NCI-H128 (cell line): ENCODE data around the gene ADPRS.

ENCODE experiments used
- DNase-seq: peaks from one replicate; lab custom pipeline; 2025; ENCODE audit not compliant: unreplicated experiment; lab: John Stamatoyannopoulos, UW

The ADPRS gene

DNA sequence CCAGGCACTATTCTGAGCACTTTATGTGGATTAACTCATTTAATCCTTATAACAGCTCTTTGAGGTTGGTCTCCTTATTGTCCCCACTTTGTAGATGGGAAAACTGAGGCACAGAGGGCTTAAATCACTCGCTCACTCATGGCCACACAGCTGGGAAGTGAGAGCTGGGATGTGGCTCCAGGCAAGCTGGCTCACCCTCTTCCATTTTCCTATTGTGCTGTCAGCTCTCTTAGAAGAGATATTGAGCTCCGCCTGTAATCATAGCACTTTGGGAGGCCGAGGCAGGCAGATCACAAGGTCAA is 40.2 kb downstream of the ADPRS start:
- DNase-seq, result no peak

DNA sequence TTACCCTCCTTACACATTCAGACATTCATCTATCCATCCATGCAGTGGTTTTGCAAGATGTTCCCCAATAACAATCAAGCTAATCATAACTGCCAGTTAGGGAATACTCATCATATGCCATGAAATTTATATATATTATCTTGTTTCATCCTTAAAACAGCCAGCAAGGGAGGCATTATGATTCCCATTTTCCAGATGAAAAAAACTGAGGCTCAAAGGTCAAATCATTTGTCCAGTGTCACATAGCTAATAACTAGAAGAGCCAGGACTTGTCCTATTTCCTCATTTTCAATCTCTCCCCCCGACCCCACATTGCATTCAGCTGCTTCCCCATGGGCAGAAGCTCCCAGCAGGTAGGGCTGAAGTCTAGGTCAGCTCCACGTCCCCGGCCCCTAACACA is 43.3 kb downstream of the ADPRS start:
- DNase-seq, result no peak

- DNase-seq, result no peak
Observed at GRCh38 chr1:36133484-36133883, 44.8 kb downstream of the ADPRS start.

DNA sequence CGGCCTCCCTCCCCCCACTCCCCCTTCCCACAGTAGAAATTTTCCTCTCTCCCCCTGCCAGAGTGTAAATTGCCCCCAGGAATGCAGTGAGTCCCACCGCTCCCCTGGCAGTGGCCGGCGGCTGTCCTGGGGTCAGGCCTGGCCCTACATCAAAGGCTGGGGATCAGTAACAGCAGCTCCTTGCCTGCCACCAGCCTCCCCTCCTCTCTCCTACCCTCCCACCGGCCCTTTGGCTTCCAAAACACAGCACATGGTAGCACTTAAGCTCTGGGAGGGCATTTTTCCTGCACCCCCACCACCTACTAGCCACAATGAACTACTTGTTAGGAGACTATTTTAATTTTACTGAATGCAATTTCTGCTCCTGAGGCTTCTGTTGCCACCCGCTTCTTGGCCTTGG is 45.3 kb downstream of the ADPRS start:
- no peak for DNase-seq

DNA sequence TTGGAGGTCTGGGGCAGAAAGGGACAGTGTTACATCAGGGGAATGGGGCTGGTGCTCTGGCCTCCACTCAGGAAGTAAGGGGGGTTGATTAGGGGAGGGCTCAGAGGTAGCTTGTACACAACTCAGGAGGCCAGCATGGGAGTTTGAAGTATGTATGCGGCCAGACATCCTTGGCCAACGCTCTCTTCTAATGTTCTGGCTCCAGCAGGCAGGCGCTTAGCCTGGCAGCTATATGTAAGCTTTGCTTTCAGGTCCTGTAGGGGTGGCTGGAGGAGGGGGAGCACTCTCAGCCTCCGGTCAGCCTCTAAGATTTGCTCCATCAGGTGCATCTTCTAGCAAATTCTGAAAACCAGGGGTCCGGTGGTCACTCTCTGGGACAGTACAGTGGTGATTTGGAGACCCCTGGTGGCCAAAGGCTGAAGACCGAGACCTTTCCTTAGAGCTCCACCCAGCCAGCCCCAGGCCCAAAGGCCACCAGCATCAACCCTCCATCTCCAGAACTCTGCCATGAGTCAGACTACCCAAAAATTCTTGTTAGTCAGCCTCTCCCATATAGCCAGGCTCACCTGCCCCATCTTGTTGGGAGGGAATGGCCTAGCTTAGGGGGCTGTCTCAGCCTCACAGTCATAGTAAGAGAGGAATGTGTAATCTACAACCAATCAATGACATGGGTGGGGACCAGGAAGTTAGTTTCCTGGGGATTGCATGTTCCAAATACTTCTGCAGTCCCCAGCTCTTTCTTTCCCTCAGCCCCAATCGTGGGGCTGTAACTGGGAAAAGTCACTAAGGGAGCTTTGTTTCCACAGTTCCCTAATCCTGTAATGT is 46.0 kb downstream of the ADPRS start:
- DNase-seq, result peak; percentile 28

GRCh38 chr1:36135330-36135667 is 46.6 kb downstream of the ADPRS start:
- DNase-seq, result no peak

DNA sequence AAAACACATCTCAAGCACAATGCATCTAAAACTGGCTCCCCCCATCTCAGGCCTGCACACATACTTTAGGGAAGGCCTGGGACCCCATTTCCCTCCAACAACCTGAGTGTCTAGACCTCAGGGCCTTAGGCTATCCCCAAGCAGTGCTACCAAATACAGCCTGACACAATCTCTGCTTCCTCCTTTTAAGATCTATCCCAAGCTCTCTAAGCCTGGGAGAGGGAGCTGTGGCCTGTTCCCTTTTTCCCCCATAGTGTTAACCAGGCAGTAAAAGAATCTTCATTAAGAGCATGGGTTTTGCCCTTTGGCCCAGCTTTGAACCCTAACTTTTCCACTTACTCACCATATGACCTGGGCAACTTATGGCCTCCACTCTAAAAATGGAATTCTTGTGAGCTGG is 47.1 kb downstream of the ADPRS start:
- no peak for DNase-seq

DNA sequence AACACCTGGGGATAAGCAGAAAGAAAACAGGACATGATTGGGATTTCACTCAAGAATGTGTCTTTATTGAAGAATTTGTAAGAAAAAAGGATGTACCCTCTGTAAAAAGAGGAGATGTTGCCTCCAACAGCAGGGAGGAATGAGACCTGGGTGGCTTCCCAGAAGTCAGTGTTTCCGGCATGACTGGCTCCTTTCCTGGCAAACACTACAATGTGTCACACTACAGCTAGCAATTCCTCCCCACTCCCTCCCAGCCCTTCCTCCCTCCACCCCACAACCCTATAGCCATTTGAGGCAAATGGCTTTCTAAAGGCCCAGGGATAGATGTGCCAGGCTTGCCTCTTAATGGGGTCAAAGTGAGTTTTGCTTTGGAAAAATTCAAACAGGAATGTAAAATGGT is 47.8 kb downstream of the ADPRS start:
- DNase-seq, result no peak

- no peak for DNase-seq
Observed at GRCh38 chr1:36137226-36137625, 48.5 kb downstream of the ADPRS start.

- DNase-seq, result peak; percentile 46
Observed at GRCh38 chr1:36137776-36138175, 49.1 kb downstream of the ADPRS start.

DNA sequence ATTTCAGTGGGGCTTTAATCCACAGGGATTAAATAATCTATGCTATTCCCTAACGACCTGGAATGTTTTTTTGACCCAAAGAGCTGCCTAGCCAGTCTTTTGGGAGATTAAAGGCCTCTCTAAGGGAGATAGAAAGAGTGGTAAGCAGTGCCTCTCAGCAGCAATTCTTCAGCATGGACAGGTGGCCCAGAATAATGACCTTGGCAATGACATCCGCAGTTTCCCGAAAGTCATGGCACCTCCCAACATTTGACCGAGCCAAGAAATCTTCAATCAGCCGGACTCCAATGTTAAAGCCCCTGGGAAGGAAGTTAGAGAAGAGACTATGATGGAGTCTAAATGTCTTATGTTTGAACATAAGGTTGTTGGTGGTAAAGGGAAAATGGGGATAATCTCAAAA is 50.8 kb downstream of the ADPRS start:
- DNase-seq, result no peak

- no peak for DNase-seq
Observed at GRCh38 chr1:36142121-36142520, 53.4 kb downstream of the ADPRS start.

- no peak for DNase-seq
Observed at GRCh38 chr1:36143424-36143823, 54.7 kb downstream of the ADPRS start.
